Tibial nerve (tissue), 4 donors: ENCODE measurements around the gene AP1B1.

ENCODE experiments used
- EP300 ChIP-seq, 2 donors: sonication (generic); formaldehyde crosslinking; IDR thresholded peaks; one replicate each; pipeline ENCODE4 v1.6.1; 2017; ENCODE audit warnings: antibody characterized with exemption in 2 of 2, mild to moderate bottlenecking in 1 of 2
- POLR2A ChIP-seq, 2 donors: fragments of 450-650 bp; IDR thresholded peaks; one replicate each; pipeline ENCODE4 v1.6.1; 2017; ENCODE audit warnings: antibody characterized with exemption in 2 of 2, mild to moderate bottlenecking in 2 of 2, moderate library complexity in 2 of 2
- TF ChIP-seq, protein P1 (sequence below), 5 experiments: fragments of 200-600 bp in 3 of 5; fragments of 450-650 bp in 2 of 5; sonication (generic) in 3 of 5; IDR thresholded peaks; one replicate each; pipeline ENCODE4 v1.5.1; 2016 to 2019; ENCODE audit warnings: antibody characterized with exemption in 5 of 5, mild to moderate bottlenecking in 3 of 5, moderate library complexity in 2 of 5

DNA sequence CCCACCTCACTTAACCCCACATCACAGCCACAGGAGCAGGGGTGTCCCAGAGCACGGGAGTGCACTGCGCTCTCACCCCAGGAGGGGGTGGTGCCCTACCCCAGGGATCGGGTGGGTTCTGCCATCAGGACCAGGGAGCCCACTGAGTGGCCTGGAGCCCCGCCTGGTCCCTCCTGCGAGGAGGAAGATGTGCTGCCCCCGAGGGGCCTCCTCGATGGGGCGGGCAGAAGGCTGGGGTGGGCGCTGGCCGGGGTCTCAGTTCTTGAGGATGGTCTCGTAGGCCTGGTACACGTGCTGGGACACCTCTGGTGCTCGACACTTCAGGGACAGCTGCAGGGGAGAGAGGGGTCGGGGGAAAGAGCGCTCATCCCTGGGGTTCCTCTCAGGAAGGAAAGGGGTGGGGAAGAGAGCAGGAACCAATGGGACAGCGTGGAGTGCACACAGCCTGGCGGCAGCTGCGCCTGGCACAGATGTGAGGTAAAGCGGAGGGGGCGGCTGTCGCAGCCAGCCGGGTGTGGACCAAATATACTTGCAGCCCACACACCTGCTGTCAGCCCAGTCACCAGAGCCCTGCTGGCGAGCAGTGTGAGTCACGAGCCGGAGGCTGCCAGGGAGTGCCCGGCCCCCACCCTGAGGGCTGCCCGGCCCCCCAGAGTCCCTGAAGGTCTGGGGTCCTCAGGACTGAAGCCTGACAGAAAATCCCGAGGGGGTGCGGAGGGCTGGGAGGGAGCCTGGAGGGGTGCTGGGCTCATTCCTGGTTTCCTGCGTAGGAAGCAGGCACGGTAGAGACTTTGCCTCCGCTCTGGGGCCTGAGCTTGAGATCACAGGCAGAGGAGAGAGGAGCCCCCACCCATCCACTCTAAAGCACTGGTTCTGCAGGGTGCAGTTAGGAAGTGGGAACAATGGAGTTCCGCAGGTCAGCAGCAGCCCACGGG is 59.5 kb downstream of the AP1B1 start:
- TF ChIP-seq, protein P1, sequence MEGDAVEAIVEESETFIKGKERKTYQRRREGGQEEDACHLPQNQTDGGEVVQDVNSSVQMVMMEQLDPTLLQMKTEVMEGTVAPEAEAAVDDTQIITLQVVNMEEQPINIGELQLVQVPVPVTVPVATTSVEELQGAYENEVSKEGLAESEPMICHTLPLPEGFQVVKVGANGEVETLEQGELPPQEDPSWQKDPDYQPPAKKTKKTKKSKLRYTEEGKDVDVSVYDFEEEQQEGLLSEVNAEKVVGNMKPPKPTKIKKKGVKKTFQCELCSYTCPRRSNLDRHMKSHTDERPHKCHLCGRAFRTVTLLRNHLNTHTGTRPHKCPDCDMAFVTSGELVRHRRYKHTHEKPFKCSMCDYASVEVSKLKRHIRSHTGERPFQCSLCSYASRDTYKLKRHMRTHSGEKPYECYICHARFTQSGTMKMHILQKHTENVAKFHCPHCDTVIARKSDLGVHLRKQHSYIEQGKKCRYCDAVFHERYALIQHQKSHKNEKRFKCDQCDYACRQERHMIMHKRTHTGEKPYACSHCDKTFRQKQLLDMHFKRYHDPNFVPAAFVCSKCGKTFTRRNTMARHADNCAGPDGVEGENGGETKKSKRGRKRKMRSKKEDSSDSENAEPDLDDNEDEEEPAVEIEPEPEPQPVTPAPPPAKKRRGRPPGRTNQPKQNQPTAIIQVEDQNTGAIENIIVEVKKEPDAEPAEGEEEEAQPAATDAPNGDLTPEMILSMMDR (IDR thresholded peaks at IDR 0.05): no peak
- TF ChIP-seq EP300 (IDR thresholded peaks at IDR 0.05) (peak in 1 of 2 donors; percentile 45), POLR2A (IDR thresholded peaks at IDR 0.05) (no peak)
